HUES64 (cell line): ENCODE measurements around the gene IPO9.
"Not testable (repeated sequence)": the region's sequence is repeated elsewhere in the genome, so short reads cannot be mapped to it uniquely, and the experiment has no call there.

Experiments
- H3K27ac ChIP-seq: 2 replicates; pipeline ENCODE4 v1.7.0; 2013; ENCODE audit warnings: low read depth, low read length, inconsistent platforms
- H3K27me3 ChIP-seq: 2 replicates; pipeline ENCODE4 v1.6.1; 2013; ENCODE audit warnings: mild to moderate bottlenecking, low read length; ENCODE audit not compliant: insufficient read depth
- H3K36me3 ChIP-seq: 2 replicates; pipeline ENCODE4 v1.6.1; 2013; ENCODE audit warnings: mild to moderate bottlenecking, low read length; ENCODE audit not compliant: insufficient read depth
- H3K4me1 ChIP-seq: 2 replicates; pipeline ENCODE4 v1.6.1; 2013; ENCODE audit warnings: mild to moderate bottlenecking, low read length, moderate library complexity; ENCODE audit not compliant: insufficient read depth
- H3K4me3 ChIP-seq: 2 replicates; pipeline ENCODE4 v1.5.1; 2013; ENCODE audit warnings: mild to moderate bottlenecking, low read length, moderate library complexity
- H3K9ac ChIP-seq: 2 replicates; pipeline ENCODE4 v1.6.1; 2013; ENCODE audit warnings: mild to moderate bottlenecking, low read depth, low read length
- H3K9me3 ChIP-seq: 2 replicates; pipeline ENCODE4 v1.6.1; 2013; ENCODE audit warnings: low read depth, low read length; ENCODE audit not compliant: insufficient read depth
- WGBS: fragments of 150-250, 120-280 bp; methylation state at CpG from one replicate; pipeline ENCODE4 v1.1.7; 2013; ENCODE audit warnings: missing lambda C conversion rate; 5-methylcytosine and 5-hydroxymethylcytosine counted together

The IPO9 gene

GRCh38 chr1:201834621-201835020 is 5.7 kb downstream of the IPO9 start:
- Histone ChIP-seq H3K4me3 (no peak overlapping the region), H3K9ac (no peak overlapping the region)
- 96% methylated on average over 5 of the region's 5 CpGs for WGBS

GRCh38 chr1:201838381-201838780 is 9.4 kb downstream of the IPO9 start:
- peaks cover 29% of the 10 kb centered on the region for H3K4me1 ChIP-seq
- H3K9ac ChIP-seq: no peak overlapping the region
- no peaks in the 10 kb centered on the region for H3K9me3 ChIP-seq
- H3K27ac ChIP-seq: no peak overlapping the region
- H3K36me3 ChIP-seq: peaks cover 44% of the 10 kb centered on the region
- no peaks in the 10 kb centered on the region for H3K27me3 ChIP-seq
- 75% methylated on average over 2 of the region's 2 CpGs for WGBS
- no peak overlapping the region for H3K4me3 ChIP-seq

More at GRCh38 chr1:201834621-201835020, 5.7 kb downstream of the IPO9 start:
- Histone ChIP-seq H3K36me3 (peaks cover 30% of the 10 kb centered on the region), H3K9me3 (no peaks in the 10 kb centered on the region), H3K4me1 (peaks cover 9% of the 10 kb centered on the region; the same call in 1 of the 2 replicates), H3K27me3 (no peaks in the 10 kb centered on the region), H3K27ac (no peak overlapping the region)

GRCh38 chr1:201839089-201839488 is 10.1 kb downstream of the IPO9 start:
- not testable (repeated sequence) for H3K9ac ChIP-seq, H3K9me3 ChIP-seq, H3K27me3 ChIP-seq, H3K27ac ChIP-seq, H3K4me3 ChIP-seq
- H3K36me3 ChIP-seq: peaks cover 44% of the 10 kb centered on the region
- 97% methylated on average over 10 of the region's 10 CpGs for WGBS
- peaks cover 29% of the 10 kb centered on the region for H3K4me1 ChIP-seq

GRCh38 chr1:201840055-201840454 is 11.1 kb downstream of the IPO9 start:
- no peak overlapping the region for H3K27ac ChIP-seq
- no peaks in the 10 kb centered on the region for H3K27me3 ChIP-seq
- WGBS: 94% methylated on average over 4 of the region's 4 CpGs
- H3K4me1 ChIP-seq: peaks cover 29% of the 10 kb centered on the region
- no peaks in the 10 kb centered on the region for H3K9me3 ChIP-seq
- no peak overlapping the region for H3K4me3 ChIP-seq
- H3K9ac ChIP-seq: no peak overlapping the region
- H3K36me3 ChIP-seq: peaks cover 41% of the 10 kb centered on the region

GRCh38 chr1:201840490-201840889 is 11.5 kb downstream of the IPO9 start:
- no peaks in the 10 kb centered on the region for H3K27me3 ChIP-seq
- H3K9ac ChIP-seq: no peak overlapping the region
- H3K36me3 ChIP-seq: peaks cover 37% of the 10 kb centered on the region
- H3K4me1 ChIP-seq: peaks cover 29% of the 10 kb centered on the region
- H3K27ac ChIP-seq: no peak overlapping the region
- no CpG with 5 or more reads among the region's 1 CpG for WGBS
- no peak overlapping the region for H3K4me3 ChIP-seq
- H3K9me3 ChIP-seq: no peaks in the 10 kb centered on the region

- no peak overlapping the region for H3K4me3 ChIP-seq
- no peaks in the 10 kb centered on the region for H3K27me3 ChIP-seq
- no peak overlapping the region for H3K9ac ChIP-seq
- H3K4me1 ChIP-seq: peaks cover 29% of the 10 kb centered on the region
- no peak overlapping the region for H3K27ac ChIP-seq
- peaks cover 35% of the 10 kb centered on the region for H3K36me3 ChIP-seq
- WGBS: 91% methylated on average over 2 of the region's 2 CpGs
- no peaks in the 10 kb centered on the region for H3K9me3 ChIP-seq
Observed at GRCh38 chr1:201841265-201841912, 12.4 kb downstream of the IPO9 start.

- peaks cover 29% of the 10 kb centered on the region for H3K4me1 ChIP-seq
- H3K27ac ChIP-seq: no peak overlapping the region
- no peaks in the 10 kb centered on the region for H3K9me3 ChIP-seq
- no peak overlapping the region for H3K9ac ChIP-seq
- WGBS: 87% methylated on average over 2 of the region's 2 CpGs
- H3K27me3 ChIP-seq: no peaks in the 10 kb centered on the region
- no peak overlapping the region for H3K4me3 ChIP-seq
- peaks cover 32% of the 10 kb centered on the region for H3K36me3 ChIP-seq
Observed at GRCh38 chr1:201842472-201843027, 13.6 kb downstream of the IPO9 start.

- H3K36me3 ChIP-seq: peaks cover 44% of the 10 kb centered on the region
- peaks cover 25% of the 10 kb centered on the region for H3K4me1 ChIP-seq
- no peaks in the 10 kb centered on the region for H3K9me3 ChIP-seq
- no peak overlapping the region for H3K27ac ChIP-seq
- H3K27me3 ChIP-seq: no peaks in the 10 kb centered on the region
- no peak overlapping the region for H3K9ac ChIP-seq
- no peak overlapping the region for H3K4me3 ChIP-seq
- 93% methylated on average over 2 of the region's 2 CpGs for WGBS
Observed at GRCh38 chr1:201845331-201846083, 16.6 kb downstream of the IPO9 start.

GRCh38 chr1:201847150-201847549 is 18.2 kb downstream of the IPO9 start:
- H3K27me3 ChIP-seq: no peaks in the 10 kb centered on the region
- H3K9me3 ChIP-seq: no peaks in the 10 kb centered on the region
- H3K4me3 ChIP-seq: no peak overlapping the region
- H3K4me1 ChIP-seq: peaks cover 9% of the 10 kb centered on the region
- no peak overlapping the region for H3K27ac ChIP-seq
- WGBS: 82% methylated on average over 1 of the region's 1 CpG
- H3K9ac ChIP-seq: no peak overlapping the region
- peaks cover 54% of the 10 kb centered on the region for H3K36me3 ChIP-seq

- Histone ChIP-seq H3K9me3 (no peaks in the 10 kb centered on the region), H3K36me3 (peaks cover 65% of the 10 kb centered on the region), H3K9ac (no peak overlapping the region), H3K4me3 (no peak overlapping the region), H3K27ac (no peak overlapping the region), H3K27me3 (no peaks in the 10 kb centered on the region), H3K4me1 (no peaks in the 10 kb centered on the region; the same call in 1 of the 2 replicates)
- WGBS: 96% methylated on average over 6 of the region's 6 CpGs
Observed at GRCh38 chr1:201848230-201848629, 19.3 kb downstream of the IPO9 start.

- WGBS: 91% methylated on average over 2 of the region's 2 CpGs
Observed at GRCh38 chr1:201849372-201850052, 20.6 kb downstream of the IPO9 start.

More at GRCh38 chr1:201849372-201850052, 20.6 kb downstream of the IPO9 start:
- Histone ChIP-seq H3K27me3 (no peaks in the 10 kb centered on the region), H3K27ac (no peak overlapping the region), H3K9ac (no peak overlapping the region), H3K9me3 (no peaks in the 10 kb centered on the region), H3K36me3 (peaks cover 78% of the 10 kb centered on the region), H3K4me3 (no peak overlapping the region), H3K4me1 (no peaks in the 10 kb centered on the region; the same call in 1 of the 2 replicates)
